HG03103 (cell line): ENCODE data around the gene PAK6.

ENCODE experiments used
- ATAC-seq: cut with Tn5 transposase; IDR thresholded peaks from one replicate; pipeline ENCODE4 v1.9.1; 2021; ENCODE audit warnings: low read depth; ENCODE audit not compliant: unreplicated experiment

Gene PAK6

DNA sequence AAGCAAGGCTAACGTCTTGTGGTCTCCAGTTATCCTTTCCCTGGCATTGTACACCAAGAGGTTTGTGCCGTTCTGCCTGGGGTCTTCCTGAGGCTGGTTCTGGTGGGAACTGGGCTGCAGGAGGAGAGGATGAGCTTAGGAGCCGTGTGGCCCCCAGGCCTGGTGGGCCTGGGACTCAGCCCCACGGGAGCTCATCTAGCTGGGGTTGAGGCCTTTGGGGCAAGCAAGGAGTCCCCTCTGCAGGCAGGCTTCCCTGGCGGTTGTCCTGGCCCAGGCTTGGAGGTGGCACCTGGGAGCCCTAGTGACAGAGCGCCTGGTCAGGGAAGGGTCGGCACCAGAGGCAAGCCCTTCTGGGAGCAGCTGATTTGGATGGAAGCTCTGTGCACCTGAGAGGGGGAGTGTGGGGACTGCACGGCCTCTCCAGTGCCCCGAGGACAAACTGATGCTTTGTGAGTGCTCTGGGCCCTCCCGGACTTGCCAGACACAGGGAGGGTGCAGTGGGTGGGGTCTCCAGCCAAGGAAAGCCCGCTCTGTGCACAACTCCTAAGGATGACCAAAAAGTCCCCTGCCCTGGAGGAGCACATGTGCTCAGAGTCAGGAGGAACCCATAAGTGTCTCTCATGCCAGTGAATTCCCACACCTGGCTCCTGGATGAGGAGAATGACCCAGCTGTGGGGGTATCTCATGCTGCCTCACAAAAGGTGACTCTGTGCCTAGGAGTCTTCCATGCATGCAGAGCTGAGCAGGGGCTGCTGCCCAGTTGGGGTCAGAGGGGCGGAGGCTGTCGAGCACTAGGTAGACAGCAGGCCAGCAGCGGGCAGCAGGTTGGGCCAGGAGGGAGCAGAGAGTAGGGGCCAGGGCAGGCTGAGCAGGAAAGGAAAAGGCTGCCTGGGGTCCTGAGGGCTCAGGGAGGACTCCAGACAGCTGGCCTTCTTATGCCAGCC lies 2.7 kb downstream of the PAK6 start:
- no peak for ATAC-seq

DNA sequence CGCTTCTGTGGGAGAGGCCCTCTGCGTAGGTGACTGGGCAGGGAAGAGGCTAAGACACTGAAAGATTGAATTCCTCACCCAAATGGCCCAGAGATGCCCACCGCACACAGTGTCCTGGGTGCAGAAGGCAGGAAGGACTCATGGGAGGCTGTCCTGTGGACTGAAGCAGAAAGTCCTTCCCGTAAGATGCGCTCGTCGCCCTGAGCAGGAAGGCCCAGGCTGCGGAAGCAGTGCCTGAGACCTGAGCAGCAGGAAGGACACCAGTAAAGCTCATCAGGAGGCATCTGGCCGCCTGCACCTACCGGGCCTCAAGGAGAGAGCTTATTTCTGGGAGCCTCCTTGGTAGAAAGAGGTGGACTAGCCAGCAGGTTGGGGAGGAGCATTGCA lies 3.3 kb downstream of the PAK6 start:
- ATAC-seq, result no peak

DNA sequence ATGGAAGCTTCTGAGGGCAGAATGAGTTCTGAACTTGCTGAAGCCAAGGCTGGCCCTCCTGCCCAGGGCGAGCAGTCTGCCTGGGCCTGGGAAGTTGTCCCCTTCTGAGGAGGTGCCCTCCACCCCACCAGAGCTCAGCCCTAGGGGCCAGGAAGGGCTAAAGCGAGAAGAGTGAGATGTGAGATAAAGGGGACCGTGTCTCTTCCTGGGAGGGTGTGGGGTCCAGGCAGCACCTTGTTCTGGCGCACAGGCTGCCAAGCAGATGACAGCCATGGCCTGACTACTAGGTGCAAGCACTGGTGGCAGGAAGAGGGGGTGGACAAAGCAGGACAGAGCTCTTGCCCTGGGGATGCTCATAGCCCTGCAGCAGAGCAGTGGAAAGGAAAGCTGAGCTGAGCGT lies 3.7 kb downstream of the PAK6 start:
- ATAC-seq, result no peak

DNA sequence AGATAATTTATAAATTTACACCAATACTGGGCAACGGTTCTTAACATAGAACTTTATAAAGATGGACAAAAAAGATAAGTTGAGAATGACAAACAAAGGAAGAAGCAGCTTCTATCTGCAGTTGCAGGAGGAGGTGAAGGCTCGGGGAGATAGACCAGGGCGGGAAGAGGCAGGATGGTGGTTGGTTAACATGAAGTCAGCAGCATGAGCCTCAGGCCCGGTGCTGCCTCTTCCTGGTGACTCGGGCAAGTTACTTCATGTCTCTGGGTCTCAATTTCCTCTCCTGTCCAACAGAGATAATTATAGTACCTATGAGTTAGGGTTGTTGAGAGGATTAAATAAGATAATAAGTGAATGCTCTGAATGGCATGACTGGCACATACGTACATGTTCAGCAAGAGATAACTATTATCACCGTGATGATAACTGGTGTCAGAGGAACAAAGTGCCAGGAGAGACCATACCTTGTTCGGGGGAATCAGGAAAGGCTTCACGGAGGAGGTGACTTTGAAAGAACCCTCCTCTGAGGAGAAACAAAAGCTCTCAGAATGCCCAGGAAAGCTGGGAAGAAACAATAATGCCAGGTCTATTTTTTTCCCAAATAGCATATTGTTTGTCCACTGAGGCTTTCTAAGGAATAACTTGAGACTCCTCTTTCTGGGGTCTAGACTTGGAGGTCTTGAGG lies 4.4 kb downstream of the PAK6 start:
- no peak for ATAC-seq

DNA sequence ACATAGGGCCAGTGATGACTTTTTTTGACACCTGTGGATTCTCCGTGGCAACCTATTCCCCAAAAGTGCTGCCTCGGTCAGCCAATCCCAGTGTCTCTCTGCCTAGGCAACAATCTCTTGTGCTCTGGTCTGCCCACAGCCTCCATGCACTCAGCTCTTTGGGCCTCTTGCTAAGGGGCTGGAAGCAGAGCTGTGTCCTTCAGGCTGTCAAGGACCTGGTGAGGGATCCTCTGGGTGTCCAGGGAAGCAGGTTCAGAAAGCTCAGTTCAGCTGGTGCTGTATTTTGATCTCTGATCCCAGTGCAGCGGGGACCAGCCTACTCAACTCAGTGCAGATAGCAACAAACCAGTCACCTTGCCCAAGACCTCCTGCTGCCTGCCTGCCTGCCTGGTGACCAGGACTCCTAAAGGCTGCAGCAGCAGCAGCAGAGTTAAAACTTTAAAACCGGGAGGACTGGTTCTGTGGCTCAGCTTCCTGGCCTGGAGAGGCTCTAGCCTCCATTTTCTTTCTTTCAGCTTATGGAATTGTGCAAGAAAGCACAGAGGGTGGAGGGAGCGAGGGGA lies 6.2 kb downstream of the PAK6 start:
- no peak for ATAC-seq

DNA sequence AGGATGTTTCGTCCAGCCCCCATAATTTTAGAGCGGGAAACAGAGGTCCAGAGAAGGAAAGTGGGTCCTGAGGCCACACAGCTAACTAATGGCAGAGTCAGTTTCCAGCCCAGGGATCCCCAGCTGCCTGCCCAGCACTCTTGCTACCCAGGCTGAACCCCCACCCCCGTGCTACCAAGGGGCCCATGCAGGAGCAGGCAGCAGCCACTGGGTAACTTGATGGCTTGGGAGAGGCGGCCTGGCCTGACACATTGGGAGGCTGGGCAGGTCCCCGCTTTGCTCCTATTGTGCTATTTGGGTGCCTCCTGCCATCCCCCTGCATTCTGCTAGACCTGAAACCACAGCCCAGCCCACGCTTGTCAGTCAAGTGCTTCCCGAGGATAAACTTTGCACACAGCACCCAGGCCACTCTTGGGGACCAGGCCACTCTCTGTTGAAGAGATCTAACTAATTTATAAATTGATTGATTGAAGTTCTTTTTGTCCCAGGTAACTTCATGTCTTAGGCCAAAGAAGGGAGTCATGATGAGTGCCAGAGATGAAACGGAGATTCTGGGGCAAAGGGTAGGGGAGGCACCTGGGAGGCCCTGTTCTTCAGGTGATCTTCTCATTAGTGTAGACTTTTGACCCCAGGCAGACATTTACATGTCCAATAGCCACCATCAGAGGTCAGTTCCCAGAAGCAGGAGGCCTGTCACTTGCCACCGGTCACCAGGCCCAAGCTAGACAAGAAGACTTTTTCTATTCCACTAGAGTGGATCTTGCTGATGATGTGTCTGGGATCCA lies 7.0 kb downstream of the PAK6 start:
- no peak for ATAC-seq

DNA sequence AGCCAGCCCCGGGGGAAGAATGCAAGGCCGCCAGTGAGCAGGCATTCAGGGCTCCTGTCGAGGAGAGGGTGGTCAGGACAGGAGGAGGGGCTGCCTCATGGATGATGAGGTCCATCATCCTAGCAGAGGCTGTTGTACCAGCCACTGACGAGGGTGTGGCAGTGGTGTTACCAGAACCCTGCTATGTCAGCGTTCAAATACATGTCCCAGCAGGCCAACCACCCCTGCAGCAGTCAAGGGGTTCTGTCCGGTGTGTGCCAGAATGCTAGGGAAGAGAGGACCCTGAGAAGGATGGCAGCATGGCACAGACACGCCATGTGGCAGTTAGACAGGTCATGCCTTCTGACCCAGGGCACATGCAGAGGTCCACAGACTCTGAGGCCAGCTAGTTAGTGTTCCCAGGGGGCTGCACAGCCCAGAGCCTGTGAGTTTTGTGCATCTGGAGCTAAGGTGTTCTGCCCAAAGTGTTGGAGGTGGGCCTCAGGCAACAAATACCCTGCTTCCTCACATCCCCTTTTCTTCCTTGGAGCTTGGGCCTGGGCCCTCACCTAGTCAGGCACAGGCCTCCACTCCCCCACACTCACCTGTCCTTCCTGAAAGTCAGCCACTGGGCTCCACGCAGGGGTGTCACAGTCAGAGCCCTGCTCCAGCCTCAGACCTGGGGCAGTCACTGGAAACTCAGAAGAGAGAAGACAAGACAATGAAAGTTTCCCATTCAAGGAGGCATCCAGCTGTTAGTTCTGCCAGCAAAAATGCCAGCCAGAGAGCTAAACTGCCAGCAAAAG lies 7.8 kb downstream of the PAK6 start:
- no peak for ATAC-seq

DNA sequence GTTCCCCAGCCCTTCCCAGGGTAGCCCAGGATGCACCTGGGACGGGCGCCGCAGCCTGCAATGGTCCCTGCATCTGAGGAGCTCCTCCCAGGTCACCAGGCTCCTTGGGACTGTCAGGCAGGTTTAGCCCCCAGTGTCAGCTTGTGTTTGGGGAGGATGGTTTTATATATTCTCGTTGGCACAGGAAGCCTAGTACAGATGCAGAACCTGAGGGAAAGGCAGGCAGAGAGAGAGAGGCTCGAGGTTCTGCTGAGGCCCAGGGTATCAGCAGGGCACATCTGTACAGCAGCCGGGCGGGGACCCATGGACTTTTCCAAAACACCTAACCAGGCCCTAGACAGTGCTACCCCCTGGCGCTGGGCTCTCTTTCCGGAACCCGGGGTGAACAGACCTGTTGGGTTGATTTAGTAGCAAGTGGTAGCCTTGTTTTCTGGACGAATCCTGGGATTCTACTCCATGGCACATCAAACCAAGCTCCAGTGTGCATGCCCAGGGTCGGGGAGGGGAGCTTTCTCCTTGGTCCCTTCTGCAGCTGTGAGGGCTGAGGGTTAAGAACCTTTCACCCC lies 8.6 kb downstream of the PAK6 start:
- ATAC-seq, result no peak

DNA sequence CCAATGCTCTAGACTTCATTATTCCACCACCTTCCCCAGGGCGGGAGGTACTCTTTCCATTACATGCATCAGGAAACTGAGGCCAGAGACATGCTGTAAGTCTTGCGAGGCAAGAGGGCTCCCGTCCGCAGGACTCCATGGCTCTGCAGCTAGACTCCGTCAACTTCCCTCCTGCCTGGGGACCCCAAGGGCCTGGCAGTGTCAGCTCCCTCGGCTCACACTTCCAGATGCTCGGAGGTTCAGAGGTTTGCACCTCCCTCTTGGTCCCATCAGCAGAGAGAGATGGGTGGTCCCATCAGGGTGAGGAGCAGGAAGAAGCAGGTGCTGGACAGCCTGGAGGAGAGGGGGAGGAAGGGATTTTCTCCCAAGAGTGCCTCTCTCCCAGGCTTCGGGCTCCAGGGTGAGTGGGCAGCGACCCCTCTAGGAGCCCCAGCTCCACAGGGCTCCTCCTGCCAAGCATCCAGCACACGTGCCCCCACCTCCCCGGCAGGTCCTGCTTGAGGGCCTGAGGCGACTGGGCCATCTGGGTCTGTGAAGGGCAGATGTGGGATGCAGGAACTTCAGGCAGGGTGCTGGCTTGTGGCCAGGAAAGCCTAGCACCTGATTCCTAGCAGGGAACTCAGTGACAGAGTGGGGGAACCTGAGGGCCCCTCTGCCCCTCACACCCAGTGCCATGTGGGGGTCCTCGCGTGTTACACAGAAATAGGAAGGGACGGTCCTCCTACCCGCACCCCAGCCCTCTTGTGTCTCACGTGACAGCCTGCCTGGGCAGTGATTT lies 9.3 kb downstream of the PAK6 start:
- no peak for ATAC-seq

DNA sequence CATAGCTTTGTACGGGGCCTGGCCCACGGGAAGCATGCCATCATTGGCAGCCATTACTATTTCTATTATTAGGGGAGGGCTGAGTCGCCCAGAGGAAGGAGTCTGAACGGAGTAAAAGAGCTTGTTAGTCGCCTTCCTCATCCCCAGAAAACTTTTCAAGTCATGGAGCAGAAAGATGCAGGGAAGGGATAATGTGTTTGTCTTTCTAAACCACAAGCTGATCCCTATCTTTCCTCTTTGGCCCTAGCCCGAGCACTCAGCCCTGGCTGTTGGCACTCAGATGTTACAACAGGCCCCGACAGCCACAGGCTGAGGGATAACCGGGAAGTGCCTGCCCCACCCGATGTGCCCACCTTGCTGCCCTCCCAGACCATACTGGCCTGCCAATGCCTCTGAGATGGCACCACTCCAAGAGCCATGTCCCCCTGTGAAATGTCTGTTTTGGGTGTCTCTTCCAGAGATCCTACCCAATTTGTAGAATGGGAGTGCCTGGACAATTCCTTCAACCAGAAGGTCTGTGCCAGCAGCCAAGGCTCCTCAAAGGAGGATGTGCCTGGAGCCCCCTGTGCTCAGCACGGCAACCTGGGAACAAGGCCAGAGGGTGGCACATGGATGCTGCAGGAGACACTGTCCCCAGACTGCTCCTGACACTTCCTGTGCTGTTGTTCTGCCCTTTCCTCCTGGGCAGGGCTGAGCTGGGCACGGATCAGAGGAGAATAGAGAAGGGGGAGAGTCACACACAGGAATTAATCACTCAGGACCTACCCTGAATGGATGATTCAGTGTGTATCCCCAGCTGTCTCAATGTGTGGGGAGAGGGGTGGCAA lies 10.8 kb downstream of the PAK6 start:
- no peak for ATAC-seq

DNA sequence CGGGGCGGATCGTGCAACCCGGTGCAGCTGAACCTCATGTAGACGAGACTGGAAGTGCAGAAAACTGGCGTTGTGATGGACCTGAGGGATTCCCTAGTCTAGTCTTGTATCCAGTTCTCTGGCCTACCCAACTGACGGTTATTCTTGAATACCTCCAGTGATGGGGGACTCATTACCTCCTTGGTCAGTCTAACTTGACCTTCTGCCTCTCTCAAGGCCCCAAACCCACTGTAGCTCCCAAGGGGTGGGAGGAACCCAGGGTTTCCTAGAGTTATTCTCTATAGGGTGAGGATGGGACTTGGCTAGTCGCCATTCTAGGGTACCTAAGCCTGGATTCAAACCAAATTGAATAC lies 11.4 kb downstream of the PAK6 start:
- no peak for ATAC-seq

DNA sequence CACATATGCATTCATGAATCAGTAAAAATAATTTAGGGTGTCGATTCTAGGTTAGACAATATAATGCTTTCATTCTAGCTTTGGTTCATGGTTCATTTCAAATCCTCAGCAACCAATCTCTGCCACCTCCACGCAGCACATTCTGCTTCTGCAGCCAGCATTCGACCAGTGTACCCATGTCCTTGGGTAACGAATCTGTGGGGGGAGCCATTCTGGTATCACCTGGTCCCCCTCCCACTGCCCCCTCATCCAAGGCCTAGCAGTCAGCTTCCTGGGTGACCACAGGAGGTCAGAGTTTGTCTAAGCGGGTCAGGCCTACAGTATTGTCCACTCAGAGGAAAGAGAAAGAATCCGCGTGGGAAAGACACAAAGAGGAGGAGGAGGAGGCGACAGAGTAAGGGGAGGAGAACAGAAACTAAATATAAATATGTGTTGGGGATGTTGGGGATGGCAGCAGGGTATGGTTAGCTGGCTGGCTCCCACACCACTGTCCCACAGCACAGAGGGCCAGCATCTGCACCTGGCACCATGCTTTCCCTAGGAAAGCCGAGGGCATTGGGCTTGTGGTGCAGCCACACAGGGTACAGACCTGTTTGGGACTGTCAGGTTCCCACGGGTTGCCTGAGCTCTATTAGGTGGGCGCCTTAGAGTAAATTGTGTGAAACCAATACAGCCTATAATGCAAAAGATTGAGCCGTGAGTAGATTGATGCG lies 12.1 kb downstream of the PAK6 start:
- ATAC-seq, result no peak

DNA sequence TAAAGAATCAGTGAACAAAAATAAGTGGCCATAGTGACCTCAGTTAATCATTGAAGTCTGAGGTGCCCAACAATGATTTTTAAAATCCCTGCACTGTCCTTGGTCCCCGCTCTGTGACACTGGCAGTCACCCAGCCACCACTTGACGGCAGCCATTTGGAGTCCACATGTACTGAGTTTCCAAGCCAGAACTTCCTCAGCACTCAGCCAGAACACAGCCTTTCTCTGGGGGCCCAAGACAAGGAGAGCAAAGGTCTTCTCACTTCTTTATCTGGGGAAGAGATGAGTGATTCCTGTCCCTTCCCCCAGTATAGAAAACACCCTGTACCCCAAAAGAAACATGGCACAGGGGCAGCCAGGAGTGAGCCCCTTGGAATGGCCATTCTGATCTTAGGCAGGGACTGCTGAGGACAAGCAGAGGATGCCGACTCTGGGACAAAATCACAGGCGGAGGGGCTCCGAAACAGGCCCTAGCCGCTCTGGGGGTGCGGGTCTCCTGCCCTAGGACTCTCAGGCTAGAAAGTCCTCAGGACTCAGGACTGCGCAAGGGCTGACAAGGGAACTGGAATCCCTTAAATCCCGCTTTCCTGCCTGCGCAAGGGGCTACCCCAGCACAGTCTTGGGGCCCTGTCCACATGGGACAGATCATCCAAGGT lies 12.8 kb downstream of the PAK6 start:
- no peak for ATAC-seq

DNA sequence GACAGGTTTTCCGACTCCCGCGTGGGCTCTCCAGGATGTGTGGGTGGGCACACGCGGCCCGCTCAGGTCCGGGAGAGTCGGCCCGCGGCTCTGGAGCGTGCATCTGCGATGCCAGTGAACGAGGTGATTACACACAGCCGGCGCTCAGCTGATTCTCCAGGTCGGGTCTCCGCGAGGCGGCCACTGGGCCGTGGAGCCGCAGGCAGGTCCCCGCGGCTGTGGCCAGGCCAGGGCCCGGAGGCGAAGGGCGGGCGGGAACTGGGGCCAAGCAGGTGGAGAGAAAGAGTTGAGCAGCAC lies 13.2 kb downstream of the PAK6 start:
- no peak for ATAC-seq

DNA sequence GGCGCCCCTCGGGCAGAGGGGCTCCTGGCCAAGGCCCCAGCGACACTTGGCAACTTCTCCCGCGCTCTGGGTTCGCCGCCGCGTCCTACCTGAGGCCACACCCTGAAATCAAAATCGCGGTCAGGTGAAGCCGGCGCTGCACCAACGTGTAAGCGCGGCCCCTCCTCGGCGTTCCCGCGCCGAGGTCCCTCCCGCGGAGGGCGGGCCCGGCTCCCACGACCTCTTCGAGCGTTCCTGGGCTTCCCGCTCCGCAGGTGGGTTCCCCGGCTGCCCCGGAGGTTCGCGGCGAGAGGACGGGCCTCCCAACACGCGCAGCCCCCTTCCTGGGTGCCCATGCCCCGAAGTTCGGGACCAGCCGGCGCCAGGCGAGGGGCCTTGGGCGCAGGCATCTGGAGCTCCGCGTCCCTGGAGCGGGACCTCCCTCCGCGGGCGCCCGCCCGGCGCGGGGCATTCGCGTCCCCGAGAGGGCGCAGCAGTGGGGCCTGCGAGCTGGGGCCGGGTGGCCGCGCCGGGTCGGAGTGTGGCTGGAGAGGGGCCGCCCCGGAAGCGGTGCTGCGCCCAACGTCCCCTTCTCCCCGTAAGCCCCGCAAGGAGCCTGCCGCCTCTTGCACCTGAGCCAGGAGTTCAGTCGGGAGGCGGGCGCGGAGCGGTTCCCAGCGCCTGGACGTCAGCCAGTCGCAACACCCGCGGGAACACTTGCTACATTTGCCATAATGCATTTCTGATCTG lies 13.7 kb downstream of the PAK6 start:
- no peak for ATAC-seq

DNA sequence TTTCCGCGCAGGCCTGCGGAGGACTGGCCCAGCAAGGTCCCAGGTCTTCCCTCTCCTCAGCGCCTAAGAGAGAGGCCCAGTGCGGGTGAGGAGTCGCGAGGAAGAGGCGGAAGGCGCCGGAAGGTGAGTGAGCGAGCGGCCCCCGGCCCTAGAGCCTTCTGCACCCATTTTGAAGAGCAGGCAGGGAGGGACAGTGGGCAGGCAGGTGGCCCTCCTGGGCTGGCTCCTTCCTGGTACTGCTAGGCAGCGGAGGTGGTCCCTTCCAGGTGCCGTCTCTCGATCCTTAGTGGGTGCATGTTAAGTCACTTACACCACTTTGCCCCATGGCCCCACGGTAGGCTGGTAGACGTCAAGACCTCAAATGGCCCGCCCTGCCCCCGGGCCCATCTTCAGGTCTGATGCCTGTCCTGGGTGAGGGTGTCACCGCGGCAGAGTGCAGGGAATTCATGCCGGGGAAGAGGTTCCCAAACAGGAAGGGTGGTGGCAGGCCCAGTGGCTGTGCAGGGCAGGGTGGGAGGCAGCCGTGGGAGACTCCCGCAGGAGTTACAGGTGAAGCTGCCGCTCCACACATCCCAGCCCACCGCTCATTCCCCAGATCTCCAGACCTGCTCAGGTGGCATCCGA lies 14.4 kb downstream of the PAK6 start:
- no peak for ATAC-seq
